Measurements from ENCODE around the gene LINC01488.

DNA sequence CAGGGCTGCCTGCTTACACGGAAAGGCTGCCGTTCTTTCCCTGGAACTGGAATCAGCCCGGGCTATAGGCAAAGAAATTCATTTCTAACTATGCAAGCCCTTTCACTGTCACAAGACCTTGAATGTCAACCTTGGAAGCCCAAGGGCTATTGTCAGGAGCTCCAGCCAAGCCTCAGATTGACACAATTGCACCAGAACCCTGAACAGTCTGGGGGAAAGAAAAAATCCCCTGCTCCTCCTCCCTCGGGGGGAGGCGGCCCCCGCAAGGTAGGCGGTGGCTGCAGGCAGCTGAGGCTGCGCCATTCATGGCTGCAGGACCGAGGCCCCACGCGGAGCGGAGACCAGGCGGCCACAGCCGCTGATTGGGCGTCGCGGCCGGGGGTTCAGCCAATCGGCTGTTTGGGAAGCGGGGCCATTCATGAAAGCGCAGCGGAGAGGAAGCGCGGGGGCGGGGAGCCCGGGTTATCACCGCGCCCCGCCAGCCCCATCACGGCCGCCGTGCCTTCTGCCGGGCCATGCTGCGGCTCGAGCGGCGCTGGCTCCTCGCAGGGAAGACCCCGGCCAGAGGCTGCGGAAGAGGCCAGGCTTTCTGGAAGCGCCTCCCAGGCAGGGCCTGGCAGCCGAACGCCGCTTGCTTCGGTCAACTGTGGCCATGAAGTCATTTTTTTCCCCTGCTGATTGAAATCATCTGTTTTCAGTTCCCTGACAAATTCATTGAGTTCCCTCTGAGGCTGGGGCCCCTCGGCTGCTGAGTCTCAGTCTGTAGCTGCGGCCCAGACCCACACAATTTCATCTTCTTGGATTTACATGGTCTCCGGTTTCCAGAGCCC is 38.1 kb upstream of the LINC01488 start:
- TF ChIP-seq CTCF (IDR thresholded peaks at IDR 0.05; ENCODE audit: insufficient read depth, low read length, poor library complexity, severe bottlenecking) (no peak), EZH2phosphoT487 (conservative IDR thresholded peaks at IDR 0.05; ENCODE audit: low read length) (no peak)

All from SU-DHL-6 (cell line).